RPMI8226 (cell line): ENCODE results near the gene CDK12.
A peak's percentile ranks its signal among the peaks of the same experiment; 100 is the strongest.
"Not testable (repeated sequence)": the region's sequence is repeated elsewhere in the genome, so short reads cannot be mapped to it uniquely, and the experiment has no call there.

Source experiments
- DNase-seq: peaks from one replicate; pipeline ENCODE4 v3.0.0-alpha.2; 2015

Gene CDK12

DNA sequence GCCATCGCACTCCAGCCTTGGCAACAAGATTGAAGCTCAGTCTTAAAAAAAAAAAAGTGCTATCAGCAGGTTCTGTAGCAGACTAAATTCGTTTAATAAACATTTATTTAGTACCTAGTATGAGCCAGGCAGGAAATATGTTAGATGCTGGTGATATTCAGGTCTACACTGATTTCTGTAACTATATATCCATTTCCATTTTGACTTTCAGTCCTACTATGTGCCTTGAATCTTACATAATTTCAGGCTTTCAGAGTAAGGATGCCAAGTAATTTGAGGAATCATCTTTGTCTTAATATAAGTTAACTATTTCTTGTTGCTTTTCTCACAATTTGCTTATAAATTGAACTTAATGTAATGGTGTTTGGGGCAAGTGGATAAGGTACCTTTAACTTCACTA lies 46.2 kb downstream of the CDK12 start:
- no peak for DNase-seq

DNA sequence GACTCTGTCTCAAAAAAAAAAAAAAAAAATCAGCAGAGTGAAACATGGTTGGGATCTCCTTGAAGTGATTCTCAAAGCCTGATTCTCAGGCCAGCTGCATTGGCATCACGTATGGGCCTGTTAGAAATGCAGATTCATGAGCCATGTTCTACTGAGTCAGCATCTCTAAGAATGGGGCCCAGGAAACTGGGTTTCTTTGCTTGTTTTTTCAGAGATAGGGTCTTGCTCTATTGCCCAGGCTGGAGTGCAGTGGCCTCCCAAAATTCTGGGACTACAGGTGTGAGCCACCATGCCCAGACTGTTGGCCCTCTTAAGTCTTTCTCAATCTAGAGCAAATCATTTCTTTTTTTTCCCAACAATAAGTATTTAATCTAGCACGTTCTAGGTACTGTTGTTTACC lies 47.7 kb downstream of the CDK12 start:
- DNase-seq, result no peak

DNA sequence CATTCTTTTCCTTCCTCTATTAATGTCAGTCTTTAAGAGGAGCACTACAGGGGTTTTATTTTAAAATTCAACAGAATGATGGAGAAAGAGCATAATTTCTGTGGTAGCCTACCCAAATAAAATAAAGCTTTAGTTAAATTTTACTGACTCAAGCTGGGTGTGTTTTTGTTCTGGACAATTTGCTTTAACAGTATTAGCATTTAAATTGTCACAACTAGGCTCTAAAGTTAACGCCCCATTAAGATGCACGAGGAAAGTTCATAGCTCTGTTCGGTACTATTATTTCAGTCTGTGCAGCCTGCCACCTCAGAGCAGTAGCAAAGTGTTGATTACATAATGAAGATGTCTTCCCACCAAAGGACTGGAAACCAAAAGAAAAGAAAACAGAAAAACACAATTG lies 52.0 kb downstream of the CDK12 start:
- DNase-seq, result no peak

DNA sequence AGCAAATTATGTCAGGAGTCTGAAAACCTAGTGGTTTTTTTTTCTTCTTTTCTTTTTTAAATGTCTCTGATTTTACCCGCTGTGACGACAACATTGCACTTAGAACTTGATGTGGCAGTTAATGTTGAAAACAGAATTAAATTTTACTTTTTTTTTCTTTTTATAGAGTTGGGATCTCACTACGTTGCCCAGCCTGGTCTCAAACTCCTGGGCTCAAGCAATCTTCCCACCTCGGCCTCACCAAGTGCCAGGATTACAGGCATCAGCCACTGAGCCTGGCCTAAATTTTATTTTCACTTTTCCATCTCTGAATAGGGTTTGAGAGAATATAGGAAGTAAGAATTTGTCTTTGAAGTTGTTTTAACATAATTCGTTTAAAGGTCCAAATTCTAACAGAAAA lies 52.6 kb downstream of the CDK12 start:
- DNase-seq, result no peak

DNA sequence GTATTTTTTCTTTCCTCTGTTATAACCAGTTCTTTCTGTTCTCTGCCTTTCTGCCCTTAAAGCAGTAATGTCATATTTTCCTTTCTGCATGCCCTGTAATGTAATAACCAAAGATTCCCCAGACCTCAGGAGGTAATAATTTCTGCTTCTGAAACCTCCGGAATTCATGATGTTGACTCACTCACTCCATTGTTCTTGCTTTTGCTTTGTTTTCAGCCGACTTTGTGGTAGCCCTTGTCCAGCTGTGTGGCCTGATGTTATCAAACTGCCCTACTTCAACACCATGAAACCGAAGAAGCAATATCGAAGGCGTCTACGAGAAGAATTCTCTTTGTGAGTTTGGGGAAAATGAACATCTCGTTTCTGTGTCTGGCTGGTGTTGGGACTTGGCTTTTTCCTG lies 55.9 kb downstream of the CDK12 start:
- no peak for DNase-seq

DNA sequence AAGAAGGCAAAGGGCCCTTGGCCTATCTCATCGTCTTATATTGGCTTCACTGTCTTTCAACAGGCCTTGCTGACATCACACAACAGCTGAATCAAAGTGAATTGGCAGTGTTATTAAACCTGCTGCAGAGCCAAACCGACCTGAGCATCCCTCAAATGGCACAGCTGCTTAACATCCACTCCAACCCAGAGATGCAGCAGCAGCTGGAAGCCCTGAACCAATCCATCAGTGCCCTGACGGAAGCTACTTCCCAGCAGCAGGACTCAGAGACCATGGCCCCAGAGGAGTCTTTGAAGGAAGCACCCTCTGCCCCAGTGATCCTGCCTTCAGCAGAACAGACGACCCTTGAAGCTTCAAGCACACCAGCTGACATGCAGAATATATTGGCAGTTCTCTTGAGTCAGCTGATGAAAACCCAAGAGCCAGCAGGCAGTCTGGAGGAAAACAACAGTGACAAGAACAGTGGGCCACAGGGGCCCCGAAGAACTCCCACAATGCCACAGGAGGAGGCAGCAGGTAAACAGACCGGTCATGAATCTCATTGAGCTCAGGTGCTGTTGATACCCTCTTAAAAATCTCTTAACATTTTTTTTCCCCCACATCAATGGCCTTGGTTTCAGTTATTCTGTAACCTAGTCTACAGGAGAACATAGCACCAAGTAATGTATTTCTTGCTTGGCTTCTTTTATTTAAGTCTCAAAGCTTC lies 64.7 kb downstream of the CDK12 start:
- DNase-seq, result no peak

DNA sequence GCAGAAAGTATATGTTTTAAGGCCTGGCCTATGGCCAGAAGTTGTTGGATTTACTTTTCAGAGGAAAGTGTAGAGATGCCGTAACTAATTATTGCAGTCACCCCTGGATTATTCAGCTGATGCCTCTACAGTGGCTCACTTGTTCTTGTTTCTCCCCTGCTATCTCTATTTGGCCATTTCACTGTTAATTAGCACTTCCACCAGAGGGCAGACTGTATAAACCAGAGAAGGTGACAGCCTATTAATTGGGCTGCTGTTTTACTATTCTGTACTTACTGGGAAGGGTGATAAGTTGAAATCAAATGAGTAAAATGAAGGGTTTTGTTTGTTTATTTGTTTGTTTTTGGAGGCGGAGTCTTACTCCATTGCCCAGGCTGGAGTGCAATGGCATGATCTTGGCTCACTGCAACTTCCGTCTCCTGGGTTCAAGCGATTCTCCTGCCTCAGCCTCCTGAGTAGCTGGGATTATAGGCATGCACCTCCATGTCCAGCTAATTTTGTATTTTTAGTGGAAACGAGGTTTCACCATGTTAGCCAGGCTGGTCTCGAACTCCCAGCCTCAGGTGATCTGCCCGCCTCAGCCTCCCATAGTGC lies 66.0 kb downstream of the CDK12 start:
- peak; percentile 29 for DNase-seq

DNA sequence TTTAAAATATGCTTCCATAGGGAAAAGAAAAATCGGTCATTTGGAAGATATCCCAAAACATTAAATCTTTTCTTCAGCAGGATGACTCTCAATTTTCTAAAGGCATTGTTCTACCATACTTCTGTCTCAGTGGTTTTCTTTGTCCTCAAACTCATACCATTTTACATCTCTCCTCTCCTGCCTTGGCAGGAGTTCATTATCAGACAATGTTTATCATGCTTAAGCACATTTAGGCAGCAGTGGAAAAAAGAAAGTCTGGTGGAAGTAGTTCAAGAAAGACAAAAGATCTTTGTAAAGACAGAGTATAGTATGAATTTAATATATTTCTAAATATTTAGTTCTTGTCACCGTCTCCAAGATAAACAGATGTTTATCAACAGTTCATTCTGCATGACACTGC lies 68.2 kb downstream of the CDK12 start:
- DNase-seq, result no peak

DNA sequence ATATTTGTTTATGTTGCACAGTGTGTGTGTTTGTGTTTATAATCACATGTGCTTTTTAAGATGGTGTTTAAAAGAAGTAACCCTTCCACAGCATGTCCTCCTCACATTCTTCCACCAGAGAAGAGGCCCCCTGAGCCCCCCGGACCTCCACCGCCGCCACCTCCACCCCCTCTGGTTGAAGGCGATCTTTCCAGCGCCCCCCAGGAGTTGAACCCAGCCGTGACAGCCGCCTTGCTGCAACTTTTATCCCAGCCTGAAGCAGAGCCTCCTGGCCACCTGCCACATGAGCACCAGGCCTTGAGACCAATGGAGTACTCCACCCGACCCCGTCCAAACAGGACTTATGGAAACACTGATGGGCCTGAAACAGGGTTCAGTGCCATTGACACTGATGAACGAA lies 69.2 kb downstream of the CDK12 start:
- no peak for DNase-seq

DNA sequence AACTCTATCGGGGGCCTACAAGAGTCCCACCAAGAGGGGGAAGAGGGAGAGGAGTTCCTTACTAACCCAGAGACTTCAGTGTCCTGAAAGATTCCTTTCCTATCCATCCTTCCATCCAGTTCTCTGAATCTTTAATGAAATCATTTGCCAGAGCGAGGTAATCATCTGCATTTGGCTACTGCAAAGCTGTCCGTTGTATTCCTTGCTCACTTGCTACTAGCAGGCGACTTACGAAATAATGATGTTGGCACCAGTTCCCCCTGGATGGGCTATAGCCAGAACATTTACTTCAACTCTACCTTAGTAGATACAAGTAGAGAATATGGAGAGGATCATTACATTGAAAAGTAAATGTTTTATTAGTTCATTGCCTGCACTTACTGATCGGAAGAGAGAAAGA lies 70.0 kb downstream of the CDK12 start:
- DNase-seq, result no peak

DNA sequence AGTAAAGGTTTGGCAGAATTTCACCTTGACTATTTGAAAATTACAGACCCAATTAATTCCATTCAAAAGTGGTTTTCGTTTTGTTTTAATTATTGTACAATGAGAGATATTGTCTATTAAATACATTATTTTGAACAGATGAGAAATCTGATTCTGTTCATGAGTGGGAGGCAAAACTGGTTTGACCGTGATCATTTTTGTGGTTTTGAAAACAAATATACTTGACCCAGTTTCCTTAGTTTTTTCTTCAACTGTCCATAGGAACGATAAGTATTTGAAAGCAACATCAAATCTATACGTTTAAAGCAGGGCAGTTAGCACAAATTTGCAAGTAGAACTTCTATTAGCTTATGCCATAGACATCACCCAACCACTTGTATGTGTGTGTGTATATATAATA lies 72.6 kb downstream of the CDK12 start:
- DNase-seq, result no peak

DNA sequence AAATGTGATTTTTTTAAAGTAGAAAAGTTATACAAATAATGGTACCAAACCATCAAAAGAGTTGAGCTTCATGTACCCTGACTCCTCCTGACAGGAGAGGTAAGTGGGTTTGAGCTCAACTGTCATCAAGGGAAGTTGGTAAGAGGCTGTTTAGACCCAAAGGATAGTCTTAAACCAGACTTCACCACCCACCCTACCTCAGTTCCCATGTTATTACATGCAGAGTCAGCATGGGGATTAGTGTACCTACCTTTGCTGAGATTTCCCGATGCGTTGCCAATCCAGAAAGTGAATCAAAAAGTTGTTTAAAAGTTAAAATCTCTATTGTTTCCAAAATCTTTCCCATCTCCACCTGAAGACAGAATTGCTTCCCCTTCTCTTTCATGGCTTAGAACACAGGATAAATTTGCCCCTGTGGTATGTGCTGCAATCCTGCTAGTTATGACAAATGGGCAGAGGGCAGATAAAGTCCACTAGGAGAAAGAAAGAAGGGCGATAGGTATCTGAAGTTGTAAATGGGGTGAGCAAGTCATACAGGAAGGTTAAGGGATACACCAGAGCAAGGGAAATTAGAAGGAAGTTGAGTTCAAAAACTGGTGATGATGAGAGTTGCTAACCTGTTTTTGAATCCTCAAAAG lies 73.6 kb downstream of the CDK12 start:
- no peak for DNase-seq

DNA sequence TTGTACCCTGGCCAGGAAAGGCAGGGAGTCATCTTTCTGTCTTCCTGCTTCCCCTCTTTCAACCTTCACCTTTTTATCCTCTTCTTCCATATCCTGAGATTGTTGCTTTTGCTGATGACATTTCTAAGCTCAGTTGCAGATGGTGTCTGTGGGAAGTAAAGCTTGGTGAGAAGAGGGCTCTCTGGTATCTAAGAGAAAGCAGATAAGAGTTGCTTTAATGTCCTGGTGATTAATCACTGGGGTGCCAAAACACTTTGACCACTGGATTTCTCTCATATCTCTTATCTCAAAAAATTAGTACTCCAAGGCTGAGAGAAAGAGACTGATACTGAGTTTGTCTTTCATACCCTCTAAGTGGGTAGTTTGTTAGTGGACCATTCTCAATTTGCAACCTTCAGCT lies 75.2 kb downstream of the CDK12 start:
- no peak for DNase-seq

DNA sequence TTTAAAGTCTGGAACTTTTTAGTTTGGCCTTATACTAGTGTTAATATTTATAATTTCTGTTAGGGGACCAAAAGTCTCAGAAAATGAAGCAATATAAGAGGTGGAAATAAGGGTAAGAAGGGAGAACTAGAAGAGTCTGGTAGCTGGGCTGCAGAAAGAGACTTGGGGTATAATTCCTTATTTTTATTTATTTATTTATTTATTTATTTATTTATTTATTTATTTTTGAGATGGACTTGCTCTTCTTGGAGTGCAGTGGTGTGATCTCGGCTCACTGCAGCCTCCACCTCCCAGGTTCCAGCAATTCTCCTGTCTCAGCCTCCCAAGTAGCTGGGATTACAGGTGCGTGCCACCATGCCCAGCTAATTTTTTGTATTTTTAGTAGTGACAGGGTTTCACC lies 76.1 kb downstream of the CDK12 start:
- DNase-seq, result not testable (repeated sequence)

DNA sequence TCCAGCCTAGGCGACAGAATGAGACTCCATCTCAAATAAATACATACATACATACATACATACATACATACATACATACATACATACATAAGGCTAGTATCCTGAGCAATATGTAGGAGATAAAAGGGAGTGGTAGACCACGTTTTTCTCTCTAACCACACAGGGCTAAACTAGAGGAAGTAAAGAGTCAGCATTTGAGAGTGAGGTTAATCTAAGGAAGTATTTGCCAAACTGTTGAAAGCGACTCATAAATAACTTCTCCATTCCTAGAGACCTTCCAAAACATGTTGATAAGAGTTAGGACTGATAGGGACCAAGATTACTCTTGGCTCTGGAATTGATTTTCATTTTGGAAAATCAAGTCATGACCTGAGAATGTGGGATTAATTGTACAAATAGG lies 77.6 kb downstream of the CDK12 start:
- DNase-seq, result no peak

DNA sequence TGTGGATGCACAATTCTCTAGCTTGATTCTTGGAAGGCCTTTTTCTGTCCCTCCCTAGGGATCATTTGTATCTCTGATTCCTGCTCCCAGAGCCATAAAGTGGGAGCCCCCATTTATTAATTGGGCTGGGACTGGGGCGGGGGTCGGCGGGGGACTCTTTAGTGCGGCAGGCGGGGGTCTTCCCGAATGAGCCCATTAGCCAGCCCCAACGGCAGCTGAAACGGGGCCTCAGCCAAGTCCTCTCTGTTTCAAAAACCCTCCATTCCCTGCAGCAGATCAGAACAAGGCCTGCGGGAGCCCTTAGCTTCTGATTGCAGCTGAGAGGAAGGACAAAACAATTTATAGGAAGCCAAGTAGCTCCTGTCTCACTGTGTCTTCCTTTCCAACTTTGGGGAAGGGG lies 79.3 kb downstream of the CDK12 start:
- no peak for DNase-seq

DNA sequence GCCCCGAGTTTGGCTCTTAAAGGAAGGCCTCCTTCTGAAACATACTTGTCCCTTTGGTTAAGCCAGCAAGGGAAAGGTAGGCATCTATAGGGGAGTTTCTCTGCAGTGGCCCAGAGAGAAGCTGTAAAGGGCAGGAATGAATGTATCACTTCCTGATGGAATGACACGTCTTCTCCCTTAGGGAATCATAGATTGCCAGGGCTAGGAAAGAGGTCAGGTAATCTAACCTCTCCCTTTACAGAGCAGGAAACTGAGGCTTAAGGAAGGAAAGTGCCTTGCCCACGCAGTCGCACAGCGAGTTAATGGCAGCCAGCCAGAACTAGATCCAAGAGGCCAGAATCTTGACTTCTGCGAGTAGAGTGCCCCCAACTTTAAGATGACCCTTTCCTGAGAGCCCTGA lies 80.4 kb downstream of the CDK12 start:
- DNase-seq, result no peak

DNA sequence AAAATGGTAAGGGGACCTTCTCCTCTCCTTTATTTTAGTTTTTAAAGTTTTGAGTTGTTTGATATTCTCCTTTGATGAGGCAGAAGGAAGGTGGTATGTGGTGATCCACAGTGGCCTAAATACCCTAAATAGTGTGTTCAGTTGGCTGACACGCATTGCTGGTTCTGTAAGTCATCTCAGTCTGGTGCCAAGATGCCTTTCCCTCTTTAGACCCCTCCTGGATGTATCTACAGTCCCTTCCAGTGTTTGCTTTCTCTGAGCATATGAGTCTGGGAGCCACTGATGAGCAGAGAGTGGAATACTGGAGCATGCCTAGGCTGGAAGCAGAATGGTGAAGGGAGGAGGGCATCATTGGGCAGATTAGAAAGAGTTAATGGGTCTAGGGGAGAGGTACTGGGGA lies 81.9 kb downstream of the CDK12 start:
- DNase-seq, result no peak

DNA sequence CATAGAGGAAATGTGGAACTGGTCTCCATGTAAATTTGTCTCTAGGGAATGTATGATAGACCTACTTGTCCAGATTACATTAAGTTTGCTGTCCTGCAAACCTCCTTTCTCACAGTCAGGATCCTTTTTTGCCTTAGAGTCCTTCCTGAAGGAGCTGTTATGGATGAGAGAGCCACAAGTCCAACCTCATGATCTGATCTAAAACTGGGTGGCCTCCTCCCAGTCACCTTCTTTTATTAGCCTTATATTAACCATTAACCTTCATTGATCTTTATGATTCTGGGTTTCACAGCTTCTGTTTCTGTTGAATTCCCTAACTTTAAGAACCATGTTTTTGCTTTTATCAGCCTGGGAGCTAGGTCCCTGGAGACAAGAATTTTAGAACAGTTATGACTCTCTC lies 82.4 kb downstream of the CDK12 start:
- no peak for DNase-seq

DNA sequence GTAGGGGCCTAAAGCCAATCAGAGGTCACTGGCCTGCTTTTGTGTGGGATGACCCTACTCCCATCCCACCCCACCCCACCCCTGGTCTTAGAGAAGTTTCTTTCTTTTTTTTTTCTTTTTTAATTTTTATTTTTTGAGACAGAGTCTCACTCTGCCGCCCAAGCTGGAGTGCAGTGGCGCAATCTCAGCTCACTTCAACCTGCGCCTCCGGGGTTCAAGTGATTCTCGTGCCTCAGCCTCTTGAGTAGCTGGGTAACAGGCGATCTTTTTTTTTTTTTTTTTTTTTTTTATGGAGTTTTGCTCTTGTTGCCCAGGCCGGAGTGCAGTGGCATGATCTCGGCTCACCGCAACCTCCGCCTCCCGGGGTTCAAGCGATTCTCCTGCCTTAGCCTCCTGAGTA lies 83.1 kb downstream of the CDK12 start:
- DNase-seq, result not testable (repeated sequence)

DNA sequence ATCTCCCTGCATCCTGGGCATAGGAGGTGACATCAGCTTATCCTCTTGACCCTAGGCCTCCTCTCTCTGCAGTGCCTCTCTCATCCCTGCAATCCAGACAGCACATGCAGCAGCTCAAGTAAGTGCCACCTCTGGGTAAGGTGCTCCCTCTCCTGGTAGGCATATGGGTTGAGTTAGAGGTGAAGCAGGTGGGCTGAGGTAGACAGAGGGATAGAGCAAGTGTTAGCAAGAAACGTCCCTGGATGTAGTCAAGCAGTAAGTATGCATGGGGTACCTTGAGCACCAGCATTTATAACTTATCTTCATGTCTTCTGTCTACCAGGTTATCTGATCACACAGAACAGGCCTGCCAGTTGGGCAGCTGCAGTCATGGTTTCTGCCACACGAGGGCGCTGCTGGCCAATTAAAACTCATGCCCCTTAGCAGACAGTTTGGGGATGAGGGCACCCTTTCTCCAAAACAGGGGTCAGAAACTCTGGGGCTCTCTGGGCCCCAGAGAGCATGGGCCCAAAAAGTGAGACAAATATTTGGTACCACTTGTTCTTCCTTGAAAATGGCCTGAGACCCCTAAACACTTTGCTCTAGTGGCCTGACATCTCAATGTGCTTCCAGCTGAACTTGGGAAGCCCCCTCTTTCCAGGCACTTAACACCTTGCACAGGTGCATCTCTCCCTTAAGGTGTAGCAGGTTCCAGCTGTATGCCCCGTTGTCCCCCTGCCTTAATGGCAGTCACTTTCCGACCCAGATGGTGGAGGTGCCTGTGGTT lies 86.6 kb downstream of the CDK12 start:
- DNase-seq, result peak; percentile 60

DNA sequence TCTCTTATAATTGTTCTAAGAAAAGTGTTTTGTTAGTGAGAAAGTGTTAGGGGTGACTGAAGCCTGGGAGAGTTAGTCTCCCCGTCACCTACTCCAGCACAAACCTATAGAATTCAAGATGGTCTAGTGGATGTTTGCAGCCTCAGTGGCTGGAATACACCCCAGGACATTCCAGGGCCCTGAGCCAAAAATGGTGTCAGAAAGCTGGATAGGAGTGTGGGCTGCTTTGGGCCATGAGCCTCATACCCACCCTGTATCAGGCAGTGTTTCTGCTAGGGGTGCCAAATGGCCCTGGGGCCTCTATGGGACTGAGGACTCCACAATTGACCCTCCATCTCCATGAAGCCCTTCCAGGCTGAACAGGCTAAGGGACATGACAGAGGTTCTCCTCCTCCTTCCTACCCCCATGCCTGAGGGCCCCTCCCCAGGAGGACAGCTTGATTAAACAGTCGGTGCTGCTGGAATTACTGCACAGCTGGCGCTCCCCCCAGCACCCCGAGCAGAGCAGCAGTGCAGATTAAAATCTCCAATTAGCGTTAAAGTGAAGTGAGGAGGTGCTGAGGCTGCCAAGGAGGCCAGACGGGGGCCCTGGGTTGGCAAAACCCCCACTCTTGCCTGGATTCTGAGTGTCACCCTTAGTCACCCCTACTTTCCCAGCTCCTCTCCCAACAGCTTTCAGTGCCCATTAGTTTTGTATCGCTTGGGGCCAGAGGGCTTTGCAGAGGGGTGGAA lies 87.4 kb downstream of the CDK12 start:
- DNase-seq, result no peak
